GM19240 (cell line): ENCODE results near the gene DAGLA.

Experiments used
- DNase-seq: peaks from one replicate; pipeline ENCODE4 v3.0.0; 2011; ENCODE audit warnings: low spot score; ENCODE audit not compliant: insufficient read length

DAGLA gene

DNA sequence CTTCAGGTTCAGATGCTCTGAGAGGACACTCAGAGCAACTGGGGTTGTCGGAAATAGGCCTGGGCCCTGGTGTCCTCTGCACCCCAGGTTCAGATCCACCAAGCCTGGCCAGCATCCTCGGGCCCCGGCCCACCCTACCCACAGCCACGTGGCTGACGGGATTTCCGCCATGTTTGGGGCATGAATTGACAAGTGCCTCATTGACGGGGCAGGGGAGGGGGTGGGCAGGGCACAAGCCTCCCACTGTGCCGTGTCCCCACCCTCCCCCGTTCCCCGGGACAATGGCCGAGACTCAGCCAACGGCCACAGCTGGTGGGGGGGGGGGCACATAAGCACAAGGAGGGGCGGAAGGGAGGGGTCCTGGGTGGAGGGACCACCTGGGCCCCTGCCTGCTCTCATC lies 80.8 kb downstream of the DAGLA start:
- no peak for DNase-seq

DNA sequence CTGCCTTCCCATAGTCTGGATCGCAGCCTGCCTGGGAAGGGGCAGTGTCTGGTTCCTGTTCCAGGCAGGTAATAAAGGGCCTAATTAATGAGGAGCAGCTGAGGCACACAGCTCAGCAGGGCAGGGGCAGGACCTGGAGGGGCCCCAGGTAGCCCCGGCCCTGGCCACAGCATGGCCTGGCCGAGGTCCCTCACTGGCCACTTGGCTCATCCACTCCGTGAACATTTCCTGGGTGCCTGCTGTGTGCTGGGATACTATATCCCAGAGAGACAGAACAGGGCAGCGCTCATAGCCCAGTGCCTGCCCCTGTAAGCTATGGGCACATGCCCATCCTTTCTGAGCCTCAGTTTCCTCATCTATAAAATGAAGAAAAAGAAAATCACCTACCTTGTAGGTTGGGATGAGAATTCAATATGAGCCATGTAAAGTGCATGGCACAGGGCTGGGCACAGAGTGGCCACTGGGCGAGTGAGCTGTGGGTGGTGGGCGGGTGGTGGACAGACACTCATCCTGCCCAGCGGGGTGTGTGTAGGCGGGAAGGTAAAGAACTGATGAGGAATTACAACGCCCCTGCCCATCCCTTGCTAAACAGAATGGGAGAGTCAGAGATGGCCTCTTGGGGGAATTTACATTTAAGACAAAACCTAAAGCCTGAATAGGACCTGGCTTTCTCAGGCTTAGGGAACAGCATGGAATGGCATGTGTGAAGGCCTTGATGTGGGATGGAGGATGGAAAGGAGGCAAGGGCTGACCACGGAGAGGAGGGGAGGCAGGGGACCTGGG lies 81.4 kb downstream of the DAGLA start:
- no peak for DNase-seq

DNA sequence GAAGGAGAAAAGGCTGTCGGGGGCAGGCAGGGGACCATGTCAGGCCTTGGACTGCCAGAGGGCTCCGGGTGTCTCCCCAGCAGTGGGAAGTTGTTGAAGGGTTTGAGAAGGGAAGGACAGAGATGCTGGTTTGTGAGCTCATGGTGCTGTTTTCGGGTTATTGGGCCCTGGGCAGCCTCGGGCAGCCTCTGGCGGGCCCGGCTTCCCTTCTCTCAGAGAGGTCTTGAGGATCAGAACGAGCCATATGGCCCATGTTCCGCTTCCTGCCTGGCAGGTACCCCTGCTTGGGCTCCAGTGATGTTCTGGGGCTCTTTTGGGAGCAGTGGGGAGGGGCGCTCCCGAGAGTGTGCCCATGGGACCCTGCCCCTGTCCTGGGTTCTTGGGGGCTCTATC lies 82.0 kb downstream of the DAGLA start:
- no peak for DNase-seq

DNA sequence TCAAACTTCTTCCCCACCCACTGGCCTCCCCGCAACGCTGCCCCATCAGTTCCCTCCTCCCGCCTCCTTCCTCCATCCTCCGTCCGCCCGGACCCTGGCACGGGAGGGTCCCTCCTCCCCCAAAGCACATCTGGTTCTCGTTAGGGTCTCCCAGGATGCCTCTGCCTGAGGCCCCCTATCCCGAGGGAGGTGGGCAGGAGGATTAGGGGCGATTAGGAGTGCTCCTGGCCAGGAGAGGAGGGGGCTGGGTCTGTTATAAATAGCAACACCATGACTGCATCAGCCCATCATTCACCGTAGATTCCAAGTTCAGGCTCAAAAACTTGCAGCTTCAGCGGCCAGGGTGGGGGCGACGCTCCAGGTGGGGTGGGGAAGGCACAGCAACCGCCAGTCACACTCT lies 82.6 kb downstream of the DAGLA start:
- no peak for DNase-seq

DNA sequence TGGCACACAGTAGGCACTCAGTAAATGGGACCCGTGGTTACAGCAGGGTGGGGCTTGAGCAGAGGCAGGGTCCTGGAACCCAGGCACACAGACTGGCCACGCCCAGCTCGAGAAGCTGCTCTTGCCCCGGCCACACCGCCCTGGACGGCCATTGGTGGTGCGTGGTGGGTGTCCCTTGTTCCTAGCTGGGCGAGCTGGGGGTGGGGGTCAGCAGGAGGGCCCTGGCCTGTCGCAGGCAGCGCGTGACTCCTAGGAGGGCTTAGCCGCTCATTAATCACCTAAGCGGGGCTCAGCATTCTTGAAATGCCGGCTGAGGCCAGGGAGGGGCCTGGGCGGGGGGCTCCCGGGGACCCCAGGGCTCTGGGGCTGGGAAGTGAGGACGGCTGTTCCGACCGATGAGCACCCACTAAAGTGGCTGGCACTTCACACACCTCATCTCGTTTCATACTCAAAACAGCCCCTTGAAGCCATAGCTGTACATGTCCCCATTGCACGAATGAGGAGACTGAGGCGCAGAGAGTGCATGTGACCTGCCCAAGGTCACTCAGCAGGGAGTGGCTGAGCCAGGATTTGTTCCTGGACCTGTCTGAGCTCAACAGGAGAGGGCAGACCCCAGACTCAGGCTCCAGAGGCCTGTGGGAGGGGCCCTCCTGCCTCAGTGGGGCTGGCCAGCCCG lies 83.9 kb downstream of the DAGLA start:
- DNase-seq: no peak

DNA sequence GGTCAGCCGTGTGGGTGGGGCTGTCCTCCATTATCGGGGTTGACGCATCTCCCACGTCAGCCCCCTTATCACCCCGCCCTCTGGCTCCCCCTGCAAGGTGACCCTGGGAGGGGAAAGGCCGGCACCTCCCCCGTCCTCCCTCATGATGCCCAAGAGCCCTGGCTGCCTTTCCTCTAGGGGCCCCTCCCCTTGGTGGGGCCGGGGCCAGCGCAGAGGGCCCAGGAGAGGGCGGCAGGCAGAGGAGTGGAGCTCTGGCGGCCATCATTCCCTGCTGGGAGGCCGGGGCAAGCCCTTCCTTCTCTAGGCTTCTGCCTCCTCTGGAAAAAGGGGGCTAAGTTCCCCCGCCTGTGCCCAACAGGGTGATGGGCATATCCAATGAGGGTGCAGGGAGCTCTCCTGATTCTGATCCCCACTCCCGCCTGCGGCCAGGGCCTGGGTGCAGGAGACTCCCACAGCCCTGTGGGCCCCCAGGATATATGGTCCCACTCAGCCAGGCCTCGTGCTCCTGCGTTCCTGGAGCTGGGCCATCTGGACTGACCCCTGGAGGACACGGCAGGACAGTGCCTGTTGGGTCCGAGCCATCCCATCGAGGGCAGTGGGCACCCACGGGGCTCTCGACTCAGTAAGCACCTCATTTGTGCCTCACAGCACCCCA lies 84.5 kb downstream of the DAGLA start:
- no peak for DNase-seq

DNA sequence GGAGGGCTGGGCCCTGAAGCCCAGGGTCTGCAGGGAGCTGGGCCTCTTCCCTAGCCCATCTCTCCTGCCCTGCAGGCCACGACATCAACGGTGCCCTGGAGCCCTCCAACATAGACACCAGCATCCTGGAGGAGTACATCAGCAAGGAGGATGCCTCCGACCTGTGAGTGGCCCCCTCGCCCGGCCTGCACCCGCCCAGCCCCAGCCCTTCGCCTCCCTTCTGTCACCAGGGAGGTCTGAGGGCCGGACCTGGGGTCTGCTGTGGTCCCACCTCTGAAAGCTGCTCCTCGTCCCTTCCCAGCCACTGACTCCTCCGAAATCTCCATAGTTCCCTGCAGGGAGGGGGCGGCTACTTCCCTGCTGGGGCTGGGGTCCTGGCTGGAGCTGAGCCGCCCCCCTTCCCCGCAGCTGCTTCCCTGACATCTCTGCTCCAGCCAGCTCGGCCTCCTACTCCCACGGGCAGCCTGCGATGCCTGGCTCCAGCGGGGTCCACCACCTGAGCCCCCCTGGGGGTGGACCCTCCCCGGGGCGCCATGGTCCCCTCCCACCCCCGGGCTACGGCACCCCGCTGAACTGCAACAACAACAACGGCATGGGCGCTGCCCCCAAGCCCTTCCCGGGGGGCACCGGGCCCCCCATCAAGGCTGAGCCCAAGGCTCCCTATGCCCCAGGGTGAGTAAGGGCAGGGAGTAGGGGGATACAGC lies 85.5 kb downstream of the DAGLA start:
- no peak for DNase-seq

DNA sequence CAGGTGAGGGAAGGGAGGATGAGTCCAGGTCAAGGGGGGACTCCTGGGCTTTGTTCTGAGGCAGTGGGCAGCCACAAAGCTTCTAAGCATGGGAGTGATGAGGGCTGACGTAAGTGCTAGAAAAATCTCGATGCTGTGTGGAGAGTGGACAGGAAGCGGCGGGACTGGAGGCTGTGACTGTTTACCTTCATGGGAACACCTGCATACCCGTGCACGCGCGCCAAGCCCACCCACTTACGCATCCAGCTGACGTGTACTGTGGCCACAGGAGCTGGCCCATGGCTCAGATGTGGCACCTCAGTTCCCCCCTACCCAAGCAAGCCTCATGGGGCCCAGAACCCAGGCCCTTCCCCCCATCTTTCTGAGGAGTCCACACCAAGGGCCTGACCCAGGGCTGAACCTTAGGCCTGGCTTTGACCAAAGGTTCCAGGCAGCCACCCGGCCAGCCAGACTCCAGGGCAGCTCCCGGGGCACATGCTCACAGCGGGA lies 86.2 kb downstream of the DAGLA start:
- DNase-seq: no peak

DNA sequence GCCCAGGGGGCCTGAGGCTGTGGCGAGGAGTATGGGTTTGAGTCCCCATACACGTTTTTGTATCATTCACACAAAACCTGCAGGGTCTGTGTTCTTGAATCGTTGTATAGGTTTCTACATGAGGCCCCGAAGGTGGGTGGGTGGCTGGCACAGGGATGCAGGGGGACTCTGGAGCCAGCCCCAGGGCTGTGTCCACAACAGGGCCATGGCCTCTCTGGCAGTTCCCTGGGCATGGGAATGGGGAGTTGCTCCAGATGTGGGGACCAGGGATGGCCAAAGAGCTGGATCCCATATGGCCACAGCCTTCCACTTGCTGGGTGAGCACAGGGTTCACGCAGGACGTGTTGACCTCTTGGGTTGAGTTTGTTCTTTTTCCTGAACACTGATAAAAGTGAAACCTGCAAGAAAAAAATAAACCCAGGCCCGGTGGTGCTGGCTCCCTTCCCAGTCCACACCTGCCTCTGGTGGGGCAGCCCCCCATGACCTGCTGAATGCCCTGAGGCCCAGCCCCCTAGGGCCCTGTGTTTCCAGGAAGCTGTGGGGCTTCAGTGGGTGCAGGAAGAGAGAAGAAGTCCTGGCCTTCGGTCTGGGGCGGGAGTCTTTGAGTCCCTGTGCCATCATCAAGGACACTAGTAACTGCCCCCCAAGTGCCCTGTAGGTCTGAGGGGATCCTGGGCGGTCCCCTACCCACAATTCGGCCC lies 88.3 kb downstream of the DAGLA start:
- DNase-seq: no peak

DNA sequence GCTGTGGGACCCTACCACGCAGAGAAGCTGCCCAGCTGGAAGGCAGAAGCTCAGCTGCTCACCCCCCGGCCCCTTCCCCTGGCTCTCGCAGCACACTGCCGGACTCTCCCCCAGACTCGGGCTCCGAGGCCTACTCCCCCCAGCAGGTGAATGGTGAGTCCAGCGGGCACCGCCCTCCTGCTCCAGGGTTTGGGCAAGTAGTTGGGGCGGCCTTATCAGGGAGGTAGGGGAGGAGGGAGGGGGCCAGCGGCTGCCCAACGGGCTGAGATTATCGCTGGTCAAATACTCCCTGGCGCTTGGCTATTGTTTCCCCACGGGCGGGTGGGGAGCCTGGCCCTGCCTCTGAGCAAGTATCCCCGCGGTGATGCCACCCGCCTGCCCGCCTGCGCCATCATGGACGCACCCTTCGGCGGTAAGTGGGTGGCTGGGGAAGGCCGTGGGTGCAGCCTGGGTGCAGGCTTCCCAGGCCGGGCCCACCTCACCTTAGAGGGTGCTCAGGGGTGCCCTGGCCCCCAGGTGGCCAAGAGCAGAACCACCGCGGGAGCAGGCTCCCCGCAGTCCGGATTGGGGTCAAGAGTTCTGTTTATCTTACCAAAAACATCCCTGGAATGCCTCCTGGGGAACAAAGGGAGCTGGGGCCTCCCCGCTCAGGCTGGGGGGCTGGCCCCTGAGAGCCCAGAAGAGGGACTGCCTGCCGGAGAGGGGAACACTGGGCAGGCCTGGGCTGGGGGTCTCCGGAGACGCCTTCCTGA lies 89.2 kb downstream of the DAGLA start:
- DNase-seq: no peak

DNA sequence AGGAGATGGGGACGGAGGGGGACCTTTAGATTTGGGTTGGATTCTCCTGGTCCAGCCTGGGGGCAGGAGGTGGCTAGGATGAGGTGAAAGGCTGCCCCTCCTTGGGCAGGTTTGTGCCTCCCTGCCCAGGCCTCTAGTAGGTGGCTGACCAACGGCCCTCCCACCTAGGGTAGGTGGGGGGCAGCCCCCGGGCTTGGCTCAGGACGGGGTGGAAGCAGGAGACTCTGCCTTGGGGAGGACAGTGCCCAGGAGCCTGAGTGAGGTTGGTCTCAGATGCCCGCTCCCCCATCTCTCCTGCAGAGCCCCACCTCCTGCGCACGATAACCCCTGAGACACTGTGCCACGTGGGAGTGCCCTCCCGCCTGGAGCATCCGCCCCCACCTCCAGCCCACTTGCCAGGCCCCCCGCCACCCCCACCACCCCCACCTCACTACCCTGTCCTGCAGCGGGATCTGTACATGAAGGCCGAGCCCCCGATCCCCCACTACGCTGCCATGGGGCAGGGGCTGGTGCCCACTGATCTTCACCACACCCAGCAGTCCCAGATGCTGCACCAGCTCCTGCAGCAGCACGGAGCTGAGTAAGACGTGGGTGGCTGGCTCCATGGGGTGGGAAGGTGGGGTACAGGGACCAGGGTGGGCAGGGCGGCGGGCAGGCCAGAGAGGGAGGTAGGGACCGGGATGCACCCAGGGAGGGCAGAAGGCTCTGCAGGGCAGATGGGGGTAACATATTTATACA lies 89.9 kb downstream of the DAGLA start:
- no peak for DNase-seq

DNA sequence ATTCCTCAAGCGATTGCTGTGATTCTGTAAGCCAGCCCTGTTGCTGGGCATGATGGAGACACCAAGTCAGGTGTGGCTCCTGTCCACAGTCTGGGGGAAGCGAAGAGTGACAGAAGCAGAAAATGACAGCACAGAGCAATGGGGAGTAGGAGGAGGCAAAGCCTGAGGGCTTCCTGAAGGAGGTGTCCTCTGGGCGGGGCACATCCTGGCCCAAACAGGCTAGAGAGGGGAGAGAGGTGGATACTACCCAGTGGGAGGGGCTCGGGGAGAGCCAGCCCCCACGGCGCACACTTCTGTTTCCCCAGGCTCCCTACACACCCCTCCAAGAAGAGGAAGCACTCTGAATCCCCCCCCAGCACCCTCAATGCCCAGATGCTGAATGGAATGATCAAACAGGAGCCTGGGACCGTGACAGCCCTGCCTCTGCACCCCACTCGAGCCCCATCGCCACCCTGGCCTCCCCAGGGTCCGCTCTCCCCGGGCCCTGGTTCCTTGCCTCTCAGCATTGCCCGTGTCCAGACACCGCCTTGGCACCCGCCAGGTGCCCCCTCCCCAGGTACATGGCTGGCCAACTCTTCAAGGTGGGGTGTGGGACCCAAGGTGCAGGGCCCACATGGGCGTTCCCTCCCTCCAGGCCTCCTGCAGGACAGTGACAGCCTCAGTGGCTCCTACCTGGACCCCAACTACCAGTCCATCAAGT lies 91.2 kb downstream of the DAGLA start:
- no peak for DNase-seq

DNA sequence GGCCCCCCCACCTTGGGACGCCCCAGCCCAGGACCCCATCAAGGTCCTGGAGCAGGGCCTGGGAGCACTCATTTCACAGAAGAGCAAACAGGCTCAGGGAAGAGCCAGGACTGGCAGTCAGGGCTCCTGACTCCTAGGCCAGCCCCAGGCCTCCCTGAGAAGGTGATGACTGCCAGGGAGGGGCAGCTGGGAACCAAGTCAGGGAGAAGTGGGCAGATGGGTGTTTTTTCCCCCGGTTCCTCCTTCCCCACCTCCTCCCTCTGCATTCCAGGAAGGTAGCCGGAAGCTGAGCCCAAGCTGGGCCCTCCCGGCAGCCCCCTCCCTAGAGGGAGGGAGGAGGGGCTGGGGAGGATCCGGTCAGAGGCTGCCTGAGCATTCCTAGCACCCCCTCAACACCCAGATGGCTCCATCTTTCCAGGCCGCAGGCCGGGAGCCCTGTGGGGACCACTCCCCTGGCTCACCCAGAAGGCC lies 91.8 kb downstream of the DAGLA start:
- DNase-seq: no peak

DNA sequence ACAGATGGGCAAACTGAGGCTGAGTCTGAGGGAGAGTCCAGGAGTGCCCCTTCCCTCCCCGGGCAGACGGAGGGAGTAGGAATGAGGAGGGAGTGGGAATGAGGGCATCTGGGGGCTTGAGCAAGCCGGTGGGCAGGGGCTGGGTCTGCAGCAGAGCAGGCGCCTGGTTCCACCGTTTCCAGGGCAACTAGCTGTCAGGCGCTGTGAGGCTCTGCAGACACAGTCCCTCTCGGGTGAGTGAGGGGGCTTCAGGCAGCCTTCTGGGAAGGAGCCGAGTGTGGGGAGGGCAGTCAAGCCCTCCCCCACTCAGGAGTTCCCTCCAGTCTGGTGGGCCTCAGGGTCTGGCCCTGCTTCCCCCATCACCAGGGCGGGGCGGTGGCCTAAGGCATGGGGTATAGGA lies 93.2 kb downstream of the DAGLA start:
- no peak for DNase-seq

DNA sequence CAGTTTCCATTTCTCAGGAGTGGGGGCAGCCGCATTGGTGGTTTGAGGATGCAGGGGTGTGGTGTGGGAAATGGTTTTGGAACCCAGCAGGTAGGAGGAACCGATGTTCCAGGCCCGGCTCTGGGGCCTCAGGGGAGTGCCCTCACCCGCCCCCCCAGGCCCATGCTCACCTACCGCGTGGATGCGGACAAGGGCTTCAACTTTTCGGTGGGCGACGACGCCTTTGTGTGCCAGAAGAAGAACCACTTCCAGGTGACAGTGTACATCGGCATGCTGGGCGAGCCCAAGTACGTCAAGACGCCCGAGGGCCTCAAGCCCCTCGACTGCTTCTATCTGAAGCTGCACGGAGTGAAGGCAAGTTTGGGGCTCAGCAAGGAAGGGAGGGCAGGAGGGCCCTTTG lies 93.6 kb downstream of the DAGLA start:
- DNase-seq: no peak

DNA sequence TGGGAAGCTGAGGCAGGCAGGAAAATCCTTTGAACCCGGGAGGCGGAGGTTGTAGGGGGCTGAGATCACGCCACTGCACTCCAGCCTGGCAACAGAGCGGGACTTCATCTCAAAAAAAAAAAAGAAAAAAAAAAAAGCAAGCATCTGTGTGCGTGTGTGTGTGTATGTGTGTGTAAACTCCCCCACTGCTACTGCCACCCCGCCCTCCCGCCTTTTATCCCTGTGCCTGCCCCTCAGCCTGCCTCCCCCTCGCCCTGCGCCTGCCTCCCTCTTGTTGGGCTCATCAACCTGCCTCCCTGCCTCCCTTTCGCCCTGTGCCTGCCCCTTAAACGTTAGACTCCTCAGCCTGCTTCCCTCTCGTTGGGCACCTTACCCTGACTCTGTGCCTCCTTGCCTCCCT lies 94.2 kb downstream of the DAGLA start:
- no peak for DNase-seq

DNA sequence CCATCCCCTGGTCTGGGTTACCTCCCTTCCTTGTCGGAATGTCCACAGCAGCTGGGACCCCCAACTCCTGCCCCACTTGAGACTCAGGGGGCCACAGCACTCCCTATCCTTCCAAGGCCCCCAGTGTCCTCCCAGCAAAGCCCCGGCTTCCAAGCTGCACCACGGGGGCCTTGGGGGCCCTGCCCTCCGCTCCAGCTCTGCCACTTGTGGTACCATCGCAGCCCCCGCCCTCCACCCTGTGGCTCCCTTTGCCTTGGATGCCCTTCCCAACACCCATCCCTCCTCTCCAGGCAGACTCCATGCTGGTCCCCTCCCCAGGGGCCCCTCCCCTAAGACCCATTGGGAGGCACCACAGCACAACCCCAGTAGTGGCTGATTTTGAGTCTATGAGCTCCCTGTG lies 94.9 kb downstream of the DAGLA start:
- no peak for DNase-seq

DNA sequence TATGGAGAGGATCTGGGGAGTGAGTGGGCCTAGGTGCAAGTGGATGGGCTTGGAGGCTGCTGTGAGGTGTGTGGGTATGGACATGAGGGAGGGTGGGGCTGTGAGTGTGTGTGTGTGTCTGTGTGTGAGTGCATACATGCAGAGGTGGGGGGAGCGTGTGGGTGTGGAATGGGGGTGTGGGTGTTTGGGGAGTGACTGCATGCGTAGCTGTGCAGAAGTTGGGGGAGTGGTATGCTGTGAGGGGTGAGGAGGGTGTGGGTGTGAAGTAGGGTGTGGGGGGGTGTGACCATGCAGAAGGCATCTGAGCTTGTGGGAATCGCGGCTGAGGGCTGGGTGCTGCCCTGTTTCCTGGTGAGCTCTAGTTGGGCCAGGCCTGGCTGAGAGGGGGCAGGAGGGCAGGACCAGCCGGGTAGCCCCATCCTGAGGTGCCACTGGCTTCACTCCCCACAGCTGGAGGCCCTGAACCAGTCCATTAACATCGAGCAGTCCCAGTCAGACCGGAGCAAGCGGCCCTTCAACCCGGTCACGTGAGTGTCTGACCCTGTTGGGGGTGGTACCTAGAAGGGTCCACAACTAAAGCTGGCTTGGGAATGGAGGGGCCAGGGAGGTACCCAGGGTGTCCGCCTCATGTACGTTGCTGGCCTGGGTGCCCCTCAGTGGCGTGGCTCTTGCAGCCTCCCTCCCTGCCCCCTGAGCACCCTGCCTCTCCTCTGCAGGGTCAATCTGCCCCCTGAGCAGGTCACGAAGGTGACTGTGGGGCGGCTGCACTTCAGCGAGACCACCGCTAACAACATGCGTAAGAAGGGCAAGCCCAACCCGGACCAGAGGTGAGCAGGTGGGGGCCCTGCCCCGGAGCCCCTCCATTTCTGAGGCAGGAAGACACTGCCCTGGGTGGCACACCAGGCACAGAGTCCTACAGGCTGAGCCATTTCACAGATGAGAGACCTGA lies 95.7 kb downstream of the DAGLA start:
- no peak for DNase-seq
